Measurements from ENCODE around the gene GPD2.

Gene GPD2

GRCh38 chr2:156505696-156506095 is 69.5 kb downstream of the GPD2 start:
- no peak for DNase-seq (ENCODE audit: low read depth)
- no peak overlapping the region for H3K4me3 ChIP-seq (ENCODE audit: low read depth, low read length)
- TF ChIP-seq, protein P1, sequence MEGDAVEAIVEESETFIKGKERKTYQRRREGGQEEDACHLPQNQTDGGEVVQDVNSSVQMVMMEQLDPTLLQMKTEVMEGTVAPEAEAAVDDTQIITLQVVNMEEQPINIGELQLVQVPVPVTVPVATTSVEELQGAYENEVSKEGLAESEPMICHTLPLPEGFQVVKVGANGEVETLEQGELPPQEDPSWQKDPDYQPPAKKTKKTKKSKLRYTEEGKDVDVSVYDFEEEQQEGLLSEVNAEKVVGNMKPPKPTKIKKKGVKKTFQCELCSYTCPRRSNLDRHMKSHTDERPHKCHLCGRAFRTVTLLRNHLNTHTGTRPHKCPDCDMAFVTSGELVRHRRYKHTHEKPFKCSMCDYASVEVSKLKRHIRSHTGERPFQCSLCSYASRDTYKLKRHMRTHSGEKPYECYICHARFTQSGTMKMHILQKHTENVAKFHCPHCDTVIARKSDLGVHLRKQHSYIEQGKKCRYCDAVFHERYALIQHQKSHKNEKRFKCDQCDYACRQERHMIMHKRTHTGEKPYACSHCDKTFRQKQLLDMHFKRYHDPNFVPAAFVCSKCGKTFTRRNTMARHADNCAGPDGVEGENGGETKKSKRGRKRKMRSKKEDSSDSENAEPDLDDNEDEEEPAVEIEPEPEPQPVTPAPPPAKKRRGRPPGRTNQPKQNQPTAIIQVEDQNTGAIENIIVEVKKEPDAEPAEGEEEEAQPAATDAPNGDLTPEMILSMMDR (conservative IDR thresholded peaks at IDR 0.05; ENCODE audit: low read depth, low read length) = no peak

DNA sequence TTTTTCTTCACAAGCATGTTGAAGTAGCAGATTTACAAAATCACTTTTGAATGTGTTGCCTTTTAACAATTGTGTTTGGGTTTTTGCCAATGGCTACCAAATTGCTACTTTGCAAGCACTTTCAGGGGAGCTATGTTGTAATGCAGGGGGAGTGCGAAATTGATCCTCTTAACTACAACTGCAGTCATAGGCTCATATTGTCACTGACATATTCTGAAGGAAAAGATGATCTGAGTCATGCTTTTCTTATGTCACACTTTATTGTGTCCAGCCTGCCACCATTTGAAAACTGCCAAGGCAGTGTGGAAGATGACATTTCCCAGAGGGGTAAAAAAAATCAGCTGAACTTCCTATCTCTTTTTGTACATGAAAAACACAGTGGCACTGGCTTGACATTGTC is 74.9 kb downstream of the GPD2 start:
- no peak overlapping the region for H3K4me3 ChIP-seq (ENCODE audit: low read depth, low read length)
- TF ChIP-seq, protein P1 (conservative IDR thresholded peaks at IDR 0.05; ENCODE audit: low read depth, low read length) = no peak
- no peak for DNase-seq (ENCODE audit: low read depth)

DNA sequence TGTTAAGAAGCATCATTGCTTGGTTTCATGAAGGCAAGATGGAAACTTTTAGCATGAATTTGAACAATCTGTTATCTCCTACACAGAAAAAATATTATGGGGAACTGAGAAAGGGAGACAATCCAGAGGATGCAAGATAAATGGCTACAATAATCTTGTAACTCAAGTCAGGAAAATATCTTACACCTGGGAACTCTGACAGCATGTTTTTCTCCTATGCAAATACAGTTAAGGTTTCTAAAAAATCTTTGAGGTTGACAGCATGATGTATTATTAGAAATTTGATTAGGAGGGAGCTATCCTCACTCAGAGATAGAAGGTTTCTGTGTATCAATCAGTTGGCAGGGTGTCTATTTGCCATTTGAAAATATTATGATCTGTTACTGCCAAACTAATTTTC is 75.6 kb downstream of the GPD2 start:
- TF ChIP-seq, protein P1 (conservative IDR thresholded peaks at IDR 0.05; ENCODE audit: low read depth, low read length) = no peak
- DNase-seq (ENCODE audit: low read depth) = no peak
- no peak overlapping the region for H3K4me3 ChIP-seq (ENCODE audit: low read depth, low read length)

GRCh38 chr2:156512451-156512850 is 76.3 kb downstream of the GPD2 start:
- TF ChIP-seq, protein P1 (conservative IDR thresholded peaks at IDR 0.05; ENCODE audit: low read depth, low read length) = no peak
- no peak for DNase-seq (ENCODE audit: low read depth)
- H3K4me3 ChIP-seq (ENCODE audit: low read depth, low read length) = no peak overlapping the region

- no peak for DNase-seq (ENCODE audit: low read depth)
- TF ChIP-seq, protein P1 (conservative IDR thresholded peaks at IDR 0.05; ENCODE audit: low read depth, low read length) = no peak
- H3K4me3 ChIP-seq (ENCODE audit: low read depth, low read length) = no peak overlapping the region
These were observed 77.0 kb downstream of the GPD2 start for GRCh38 chr2:156513219-156513618.

DNA sequence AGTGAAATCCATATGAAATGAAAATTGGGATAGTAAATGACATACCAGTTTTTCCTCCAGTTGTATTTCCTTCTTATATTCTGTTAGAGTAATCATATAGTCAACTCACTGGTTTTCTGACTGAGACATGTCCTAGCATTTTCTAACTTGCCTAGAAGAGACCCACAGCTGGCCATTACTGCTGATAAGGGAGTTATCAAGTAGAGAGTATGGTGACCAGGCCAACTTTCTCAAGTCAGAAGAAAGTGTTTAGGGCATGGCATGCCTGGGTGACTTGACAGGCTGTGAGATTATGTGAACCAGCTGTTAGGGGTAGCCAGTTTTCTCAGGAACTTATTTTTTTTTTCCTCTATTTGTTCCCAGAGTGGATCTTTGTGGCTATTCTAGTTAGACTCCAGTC is 81.2 kb downstream of the GPD2 start:
- no peak for DNase-seq (ENCODE audit: low read depth)
- no peak overlapping the region for H3K4me3 ChIP-seq (ENCODE audit: low read depth, low read length)
- TF ChIP-seq, protein P1 (conservative IDR thresholded peaks at IDR 0.05; ENCODE audit: low read depth, low read length) = no peak

GRCh38 chr2:156518138-156518537 is 82.0 kb downstream of the GPD2 start:
- no peak for DNase-seq (ENCODE audit: low read depth)
- TF ChIP-seq, protein P1 (conservative IDR thresholded peaks at IDR 0.05; ENCODE audit: low read depth, low read length) = no peak
- no peak overlapping the region for H3K4me3 ChIP-seq (ENCODE audit: low read depth, low read length)
